ENCODE measurements around the gene DRC7.

The DRC7 gene

GRCh38 chr16:57676553-57677085 is 18.0 kb upstream of the DRC7 start:
- no peak for DNase-seq (ENCODE audit: low read depth)

GRCh38 chr16:57677622-57678369 is 16.8 kb upstream of the DRC7 start:
- no peak for DNase-seq (ENCODE audit: low read depth)

- no peak for DNase-seq (ENCODE audit: low read depth)
Observed at GRCh38 chr16:57679016-57679415, 15.6 kb upstream of the DRC7 start.

GRCh38 chr16:57679767-57680482 is 14.7 kb upstream of the DRC7 start:
- no peak for DNase-seq (ENCODE audit: low read depth)

GRCh38 chr16:57680842-57681375 is 13.7 kb upstream of the DRC7 start:
- DNase-seq (ENCODE audit: low read depth) = no peak

GRCh38 chr16:57681950-57682728 is 12.5 kb upstream of the DRC7 start:
- no peak for DNase-seq (ENCODE audit: low read depth)

- no peak for DNase-seq (ENCODE audit: low read depth)
Observed at GRCh38 chr16:57682809-57683635, 11.6 kb upstream of the DRC7 start.

- DNase-seq (ENCODE audit: low read depth) = no peak
Observed at GRCh38 chr16:57683636-57684545, 10.7 kb upstream of the DRC7 start.

GRCh38 chr16:57684626-57685358 is 9.8 kb upstream of the DRC7 start:
- no peak for DNase-seq (ENCODE audit: low read depth)

GRCh38 chr16:57685633-57686032 is 9.0 kb upstream of the DRC7 start:
- no peak for DNase-seq (ENCODE audit: low read depth)

GRCh38 chr16:57686577-57686976 is 8.0 kb upstream of the DRC7 start:
- DNase-seq (ENCODE audit: low read depth) = no peak

- DNase-seq (ENCODE audit: low read depth) = no peak
Observed at GRCh38 chr16:57687363-57687929, 7.2 kb upstream of the DRC7 start.

- no peak for DNase-seq (ENCODE audit: low read depth)
Observed at GRCh38 chr16:57688487-57688986, 6.1 kb upstream of the DRC7 start.

GRCh38 chr16:57688987-57689761 is 5.4 kb upstream of the DRC7 start:
- DNase-seq (ENCODE audit: low read depth) = no peak

- no peak for DNase-seq (ENCODE audit: low read depth)
Observed at GRCh38 chr16:57689762-57690558, 4.6 kb upstream of the DRC7 start.

GRCh38 chr16:57690782-57691471 is 3.7 kb upstream of the DRC7 start:
- no peak for DNase-seq (ENCODE audit: low read depth)

- DNase-seq (ENCODE audit: low read depth) = no peak
Observed at GRCh38 chr16:57692636-57693035, 2.0 kb upstream of the DRC7 start.

Data from fibroblast of gingiva (primary cell).